PC-3 (cell line): Measurements from ENCODE around the gene GHRH. TPM values are rescaled to one million over a fixed set of nuclear protein-coding genes. Genes with fewer than 3 reads are reported as not detected.

Experiments
- ATAC-seq: fragments of 200-7000 bp; cut with Tn5 transposase; 2 replicates; pipeline ENCODE4 v1.9.1; 2020; ENCODE audit warnings: mild to moderate bottlenecking, moderate library complexity
- BruUV-seq: library from RNA; stranded (reverse); fragments of 400-500 nt; replicated peaks from 2 replicates; lab custom pipeline; 2021; lab: Mats Ljungman, UMichigan
- CTCF ChIA-PET: fragments of 300-600 bp; sonication (Branson Sonifier 250); formaldehyde crosslinking; loops from one replicate; lab custom pipeline; 2022; ENCODE audit warnings: antibody characterized with exemption; lab: Charles Lee
- POLR2A ChIA-PET: fragments of 300-600 bp; sonication (Branson Sonifier 250); formaldehyde crosslinking; loops from one replicate; lab custom pipeline; 2022; ENCODE audit warnings: antibody characterized with exemption; ENCODE audit not compliant: unreplicated experiment; lab: Charles Lee
- DNase-seq: peaks from one replicate; pipeline ENCODE4 v3.0.0-alpha.2; 2015
- H2AFZ ChIP-seq: fragments of 300-600 bp; sonication (generic); 2 replicates; pipeline ENCODE4 v1.6.0; 2016; ENCODE audit warnings: antibody characterized with exemption, low read length
- H3F3A ChIP-seq: fragments of 300-600 bp; sonication (generic); one replicate; pipeline ENCODE4 v1.6.0; 2017; ENCODE audit warnings: antibody characterized with exemption, low read length, control low read depth, mild to moderate bottlenecking; ENCODE audit not compliant: unreplicated experiment
- H3K27ac ChIP-seq: fragments of 300-600 bp; sonication (generic); 2 replicates; pipeline ENCODE4 v1.5.1; 2016; ENCODE audit warnings: mild to moderate bottlenecking, low read length
- H3K27me3 ChIP-seq: fragments of 300-600 bp; sonication (generic); 2 replicates; pipeline ENCODE4 v1.6.1; 2016; ENCODE audit warnings: low read length, mixed read lengths
- H3K36me3 ChIP-seq: fragments of 300-600 bp; sonication (generic); 2 replicates; pipeline ENCODE4 v1.6.1; 2016; ENCODE audit warnings: low read depth, mixed run types, low read length, mixed read lengths
- H3K4me1 ChIP-seq: fragments of 300-600 bp; sonication (generic); 2 replicates; pipeline ENCODE4 v1.5.1; 2016; ENCODE audit warnings: low read length; ENCODE audit not compliant: insufficient read depth
- H3K4me2 ChIP-seq: fragments of 300-600 bp; sonication (generic); 2 replicates; pipeline ENCODE4 v1.6.0; 2016; ENCODE audit warnings: low read length
- H3K4me3 ChIP-seq: fragments of 300-600 bp; sonication (generic); 2 replicates; pipeline ENCODE4 v1.5.1; 2016; ENCODE audit warnings: mild to moderate bottlenecking, low read length, mixed read lengths
- H3K79me2 ChIP-seq: fragments of 300-600 bp; sonication (generic); 2 replicates; pipeline ENCODE4 v1.6.1; 2017; ENCODE audit warnings: low read length, mixed read lengths
- H3K9ac ChIP-seq: fragments of 300-600 bp; sonication (generic); 2 replicates; pipeline ENCODE4 v1.6.0; 2016; ENCODE audit warnings: mild to moderate bottlenecking, low read length
- H3K9me2 ChIP-seq: fragments of 300-600 bp; sonication (generic); replicated peaks from 2 replicates; pipeline ENCODE4 v1.6.1; 2016; ENCODE audit warnings: mixed run types, low read length, mixed read lengths
- H3K9me3 ChIP-seq: fragments of 300-600 bp; sonication (generic); 2 replicates; pipeline ENCODE4 v1.6.1; 2016; ENCODE audit warnings: low read length, mixed read lengths
- H4K20me1 ChIP-seq: fragments of 300-600 bp; sonication (generic); 2 replicates; pipeline ENCODE4 v1.6.1; 2016; ENCODE audit warnings: low read length, mixed read lengths
- EZH2 ChIP-seq: fragments of 300-600 bp; sonication (generic); IDR thresholded peaks from one replicate; pipeline ENCODE4 v1.6.1; 2017; ENCODE audit warnings: antibody characterized with exemption, mild to moderate bottlenecking, low read length; ENCODE audit not compliant: unreplicated experiment
- EZH2phosphoT487 ChIP-seq: fragments of 300-600 bp; sonication (generic); IDR thresholded peaks from 2 replicates; pipeline ENCODE4 v1.6.1; 2018; ENCODE audit warnings: mild to moderate bottlenecking, antibody characterized with exemption, low read length, borderline replicate concordance
- intact Hi-C: fragments of 100-400 bp; cut with micrococcal nuclease; formaldehyde crosslinking; loops from 2 replicates; pipeline ENCODE4 v1.9.0; 2023
- total RNA-seq: library from RNA; depleted of rRNA; stranded (reverse); fragments of >200 nt; gene quantifications from 2 replicates; pipeline ENCODE4 v1.2.3, GENCODE V29; 2014
- TF ChIP-seq, protein P1 (sequence below): fragments of 300-600 bp; sonication (generic); conservative IDR thresholded peaks from 2 replicates; pipeline ENCODE4 v1.5.1; 2017; ENCODE audit warnings: antibody characterized with exemption, low read depth, mild to moderate bottlenecking, low read length

The GHRH gene
- total RNA-seq, 1 experiment from 2014 or later = not detected

DNA sequence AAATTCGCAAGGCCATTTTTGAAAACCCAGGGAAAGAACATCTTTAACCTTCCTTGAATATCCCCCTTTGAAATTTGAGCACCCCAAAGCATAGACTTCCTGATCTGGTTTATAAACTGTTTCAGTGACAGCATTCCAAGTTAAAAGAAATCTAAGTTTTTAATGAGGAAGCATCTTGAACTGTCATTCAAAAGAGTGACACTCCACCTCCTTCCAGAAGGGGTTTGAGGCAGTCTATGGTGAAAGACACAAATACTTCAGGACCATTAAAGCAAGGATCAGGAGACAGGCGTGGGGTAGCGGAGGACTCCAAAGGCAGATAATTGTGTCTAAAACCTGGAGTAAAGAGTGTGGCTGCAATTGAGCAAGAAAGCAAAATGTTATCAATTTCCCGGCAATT, 691 bp downstream of the GHRH start:
- POLR2A ChIA-PET = no interaction called here
- Histone ChIP-seq H3K9me2 (no peaks in the 10 kb centered on the region), H3K36me3 (no peaks in the 10 kb centered on the region), H3K4me2 (no peak overlapping the region), H3F3A (no peaks in the 10 kb centered on the region), H3K9ac (no peak overlapping the region), H3K27me3 (peaks cover 15% of the 10 kb centered on the region), H3K4me1 (peaks cover 2% of the 10 kb centered on the region), H4K20me1 (no peaks in the 10 kb centered on the region), H2AFZ (no peak overlapping the region), H3K4me3 (no peak overlapping the region), H3K79me2 (no peaks in the 10 kb centered on the region), H3K9me3 (no peaks in the 10 kb centered on the region), H3K27ac (no peak overlapping the region)
- CTCF ChIA-PET = no interaction called here
- TF ChIP-seq EZH2phosphoT487 (no peak), EZH2 (no peak)
- TF ChIP-seq, protein P1, sequence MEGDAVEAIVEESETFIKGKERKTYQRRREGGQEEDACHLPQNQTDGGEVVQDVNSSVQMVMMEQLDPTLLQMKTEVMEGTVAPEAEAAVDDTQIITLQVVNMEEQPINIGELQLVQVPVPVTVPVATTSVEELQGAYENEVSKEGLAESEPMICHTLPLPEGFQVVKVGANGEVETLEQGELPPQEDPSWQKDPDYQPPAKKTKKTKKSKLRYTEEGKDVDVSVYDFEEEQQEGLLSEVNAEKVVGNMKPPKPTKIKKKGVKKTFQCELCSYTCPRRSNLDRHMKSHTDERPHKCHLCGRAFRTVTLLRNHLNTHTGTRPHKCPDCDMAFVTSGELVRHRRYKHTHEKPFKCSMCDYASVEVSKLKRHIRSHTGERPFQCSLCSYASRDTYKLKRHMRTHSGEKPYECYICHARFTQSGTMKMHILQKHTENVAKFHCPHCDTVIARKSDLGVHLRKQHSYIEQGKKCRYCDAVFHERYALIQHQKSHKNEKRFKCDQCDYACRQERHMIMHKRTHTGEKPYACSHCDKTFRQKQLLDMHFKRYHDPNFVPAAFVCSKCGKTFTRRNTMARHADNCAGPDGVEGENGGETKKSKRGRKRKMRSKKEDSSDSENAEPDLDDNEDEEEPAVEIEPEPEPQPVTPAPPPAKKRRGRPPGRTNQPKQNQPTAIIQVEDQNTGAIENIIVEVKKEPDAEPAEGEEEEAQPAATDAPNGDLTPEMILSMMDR = no peak
- ATAC-seq (no peak), DNase-seq (no peak)
- no TSS peak for BruUV-seq
- intact Hi-C loops = no loop called here

DNA sequence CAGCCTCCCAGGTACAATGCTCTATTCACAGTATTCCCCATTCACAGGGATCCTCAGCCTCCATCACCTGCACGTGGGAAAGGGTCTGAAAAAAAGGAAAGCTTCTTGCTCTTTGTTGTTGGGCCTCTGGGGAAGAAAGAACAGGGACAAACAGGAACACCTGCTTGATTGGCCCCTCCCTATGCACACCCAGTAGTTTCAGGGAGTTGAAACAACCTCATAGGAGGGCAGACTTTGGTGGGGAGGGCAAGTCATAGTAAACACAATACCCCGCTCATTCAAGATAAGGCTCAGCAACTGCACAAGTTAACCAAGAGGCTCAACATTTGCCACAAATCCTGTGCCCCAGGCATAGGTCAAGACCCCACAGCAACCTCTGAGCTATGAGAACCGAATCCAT, 1.7 kb downstream of the GHRH start:
- no peaks in the 10 kb centered on the region for H3K9me3 ChIP-seq

DNA sequence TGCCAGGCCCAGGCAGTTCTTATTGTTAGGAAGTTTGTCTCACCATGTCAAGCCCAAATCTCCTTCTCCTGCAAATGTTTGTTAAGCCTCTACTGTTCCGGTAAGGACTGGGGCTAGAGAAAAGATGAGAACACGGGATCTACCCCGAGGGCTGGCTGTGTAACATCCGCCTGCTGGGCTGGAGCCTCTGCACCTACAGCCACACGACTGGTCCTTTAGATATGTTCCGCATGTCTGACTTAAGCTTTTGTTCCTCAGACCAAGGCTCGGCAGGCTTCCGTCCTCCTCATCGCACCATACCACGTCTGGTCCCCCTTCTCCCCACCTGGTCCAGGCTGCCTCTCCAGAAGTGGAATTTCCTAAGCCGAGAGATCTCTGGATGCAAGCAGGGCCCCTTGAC, 2.6 kb downstream of the GHRH start:
- Histone ChIP-seq H3K4me1 (no peaks in the 10 kb centered on the region), H3K9ac (no peak overlapping the region), H3K27ac (no peak overlapping the region), H3K36me3 (no peaks in the 10 kb centered on the region), H4K20me1 (no peaks in the 10 kb centered on the region), H3K9me2 (no peaks in the 10 kb centered on the region), H2AFZ (no peak overlapping the region), H3K4me3 (no peak overlapping the region), H3F3A (no peaks in the 10 kb centered on the region), H3K79me2 (no peaks in the 10 kb centered on the region), H3K9me3 (no peaks in the 10 kb centered on the region), H3K27me3 (peaks cover 15% of the 10 kb centered on the region), H3K4me2 (no peak overlapping the region)
- no TSS peak for BruUV-seq
- CTCF ChIA-PET = no interaction called here
- ATAC-seq = no peak
- no peak for DNase-seq
- POLR2A ChIA-PET = no interaction called here
- no peak for TF ChIP-seq EZH2phosphoT487
- TF ChIP-seq, protein P1 = no peak
- no peak for TF ChIP-seq EZH2
- intact Hi-C loops = no loop called here

More for the DNA sequence above, 1.7 kb downstream of the GHRH start:
- Histone ChIP-seq H3K9me2 (no peaks in the 10 kb centered on the region), H3K4me1 (no peaks in the 10 kb centered on the region), H3K27me3 (peaks cover 15% of the 10 kb centered on the region), H3K9ac (no peak overlapping the region), H3K4me3 (no peak overlapping the region), H3K79me2 (no peaks in the 10 kb centered on the region), H3F3A (no peaks in the 10 kb centered on the region), H3K4me2 (no peak overlapping the region), H4K20me1 (no peaks in the 10 kb centered on the region), H2AFZ (no peak overlapping the region), H3K36me3 (no peaks in the 10 kb centered on the region), H3K27ac (no peak overlapping the region)
- no TSS peak for BruUV-seq
- intact Hi-C loops = no loop called here
- DNase-seq = no peak
- ChIA-PET CTCF (no interaction called here), POLR2A (no interaction called here)
- TF ChIP-seq EZH2phosphoT487 (no peak), EZH2 (no peak)
- TF ChIP-seq, protein P1 = no peak
- ATAC-seq = no peak
